ENCODE results near the gene CPM.

The CPM gene

DNA sequence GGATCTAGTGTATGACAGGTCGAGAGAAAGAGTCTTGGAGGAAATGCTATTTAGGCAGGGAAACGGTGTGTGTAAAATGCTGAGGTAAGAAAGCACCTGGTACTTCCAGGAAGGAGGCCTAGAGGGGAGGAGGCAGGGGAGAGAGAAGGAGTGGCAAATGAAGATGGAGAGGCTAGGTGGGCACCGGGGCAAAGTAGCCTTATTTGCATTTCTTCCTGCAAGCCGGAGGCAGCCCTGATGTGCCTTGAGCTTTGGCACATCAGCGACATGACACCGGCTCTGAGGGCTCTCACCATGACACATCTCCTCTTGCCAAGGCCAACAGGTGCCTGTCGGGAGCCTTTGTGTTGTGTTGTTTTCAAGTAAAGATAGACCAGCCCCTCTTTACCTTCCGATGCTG, 61.6 kb downstream of the CPM start:
- Histone ChIP-seq H3F3A (ENCODE audit: insufficient read depth, low read length) (no peaks in the 10 kb centered on the region), H4K20me1 (ENCODE audit: insufficient read depth, low read length) (no peaks in the 10 kb centered on the region), H3K36me3 (replicated peaks; ENCODE audit: insufficient read depth, low read length) (no peaks in the 10 kb centered on the region), H3K9me2 (replicated peaks; ENCODE audit: insufficient read depth, low read length) (no peaks in the 10 kb centered on the region), H3K79me2 (ENCODE audit: low read length) (no peaks in the 10 kb centered on the region), H3K4me1 (ENCODE audit: low read length) (peaks cover 9% of the 10 kb centered on the region), H3K4me2 (ENCODE audit: low read depth, low read length) (peak overlapping the region; percentile 2; the same call in 1 of the 2 replicates), H3K27ac (ENCODE audit: low read length) (no peak overlapping the region), H3K4me3 (ENCODE audit: low read length) (no peak overlapping the region), H3K9ac (ENCODE audit: low read length) (no peak overlapping the region), H2AFZ (ENCODE audit: low read length) (peak overlapping the region; percentile 45), H3K9me3 (replicated peaks; ENCODE audit: insufficient read depth, low read length) (no peaks in the 10 kb centered on the region), H3K27me3 (replicated peaks; ENCODE audit: insufficient read depth, low read length) (no peaks in the 10 kb centered on the region)
- TF ChIP-seq, protein P1, sequence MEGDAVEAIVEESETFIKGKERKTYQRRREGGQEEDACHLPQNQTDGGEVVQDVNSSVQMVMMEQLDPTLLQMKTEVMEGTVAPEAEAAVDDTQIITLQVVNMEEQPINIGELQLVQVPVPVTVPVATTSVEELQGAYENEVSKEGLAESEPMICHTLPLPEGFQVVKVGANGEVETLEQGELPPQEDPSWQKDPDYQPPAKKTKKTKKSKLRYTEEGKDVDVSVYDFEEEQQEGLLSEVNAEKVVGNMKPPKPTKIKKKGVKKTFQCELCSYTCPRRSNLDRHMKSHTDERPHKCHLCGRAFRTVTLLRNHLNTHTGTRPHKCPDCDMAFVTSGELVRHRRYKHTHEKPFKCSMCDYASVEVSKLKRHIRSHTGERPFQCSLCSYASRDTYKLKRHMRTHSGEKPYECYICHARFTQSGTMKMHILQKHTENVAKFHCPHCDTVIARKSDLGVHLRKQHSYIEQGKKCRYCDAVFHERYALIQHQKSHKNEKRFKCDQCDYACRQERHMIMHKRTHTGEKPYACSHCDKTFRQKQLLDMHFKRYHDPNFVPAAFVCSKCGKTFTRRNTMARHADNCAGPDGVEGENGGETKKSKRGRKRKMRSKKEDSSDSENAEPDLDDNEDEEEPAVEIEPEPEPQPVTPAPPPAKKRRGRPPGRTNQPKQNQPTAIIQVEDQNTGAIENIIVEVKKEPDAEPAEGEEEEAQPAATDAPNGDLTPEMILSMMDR (IDR thresholded peaks at IDR 0.05; ENCODE audit: low read length): no peak
- no peak for TF ChIP-seq EZH2 (optimal IDR thresholded peaks at IDR 0.05; ENCODE audit: low read depth, low read length)
- no peak for TF ChIP-seq EZH2phosphoT487 (IDR thresholded peaks at IDR 0.05; ENCODE audit: low read length)
- DNase-seq: no peak

DNA sequence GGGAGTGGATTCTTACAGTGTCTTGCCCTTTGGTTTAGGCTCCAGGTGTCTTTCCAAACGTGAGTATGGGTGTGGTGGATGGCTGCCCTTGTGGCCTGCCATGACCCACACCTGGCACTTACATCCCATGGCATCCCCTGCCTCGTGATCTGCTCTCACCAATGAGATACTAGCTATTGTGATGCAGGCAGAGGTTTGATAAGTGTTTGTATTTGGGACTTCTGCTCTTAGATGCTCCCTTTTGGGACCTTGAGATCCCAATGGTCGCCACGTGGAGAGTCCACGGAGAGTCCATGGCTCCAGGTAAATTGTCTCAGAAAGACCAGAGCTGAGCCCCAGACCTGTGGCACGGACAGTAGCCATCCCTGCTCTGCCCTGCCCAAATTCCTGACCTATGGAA, 62.5 kb downstream of the CPM start:
- TF ChIP-seq EZH2 (optimal IDR thresholded peaks at IDR 0.05; ENCODE audit: low read depth, low read length) (no peak), EZH2phosphoT487 (IDR thresholded peaks at IDR 0.05; ENCODE audit: low read length) (no peak)
- TF ChIP-seq, protein P1 (IDR thresholded peaks at IDR 0.05; ENCODE audit: low read length): no peak

DNA sequence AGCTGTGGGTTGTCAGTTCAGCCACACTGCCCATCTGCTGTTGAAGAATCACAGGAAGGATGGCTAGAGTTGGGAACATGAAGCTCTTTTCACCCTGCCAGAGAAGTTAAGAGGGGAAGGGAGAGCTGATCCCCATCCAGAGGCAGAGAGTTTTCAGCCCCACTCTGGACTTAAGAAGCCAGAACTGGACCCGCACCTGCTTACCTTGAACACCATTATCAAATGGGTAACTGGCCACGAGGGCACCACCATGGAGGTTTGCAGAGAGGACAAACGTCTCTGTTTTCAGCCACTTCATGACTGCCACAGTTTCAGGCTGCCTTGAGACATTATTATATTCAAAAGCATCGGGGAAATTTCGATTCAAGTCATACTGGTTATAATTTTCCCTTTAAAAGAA, 63.0 kb downstream of the CPM start:
- H3K4me2 ChIP-seq (ENCODE audit: low read depth, low read length): no peak overlapping the region
- H4K20me1 ChIP-seq (ENCODE audit: insufficient read depth, low read length): no peaks in the 10 kb centered on the region
- H2AFZ ChIP-seq (ENCODE audit: low read length): no peak overlapping the region
- no peaks in the 10 kb centered on the region for H3F3A ChIP-seq (ENCODE audit: insufficient read depth, low read length)
- H3K9ac ChIP-seq (ENCODE audit: low read length): no peak overlapping the region
- H3K9me2 ChIP-seq (replicated peaks; ENCODE audit: insufficient read depth, low read length): no peaks in the 10 kb centered on the region
- no peak overlapping the region for H3K27ac ChIP-seq (ENCODE audit: low read length)
- peaks cover 9% of the 10 kb centered on the region for H3K4me1 ChIP-seq (ENCODE audit: low read length)
- no peaks in the 10 kb centered on the region for H3K9me3 ChIP-seq (replicated peaks; ENCODE audit: insufficient read depth, low read length)
- no peaks in the 10 kb centered on the region for H3K79me2 ChIP-seq (ENCODE audit: low read length)
- TF ChIP-seq, protein P1 (IDR thresholded peaks at IDR 0.05; ENCODE audit: low read length): no peak
- TF ChIP-seq EZH2phosphoT487 (IDR thresholded peaks at IDR 0.05; ENCODE audit: low read length) (no peak), EZH2 (optimal IDR thresholded peaks at IDR 0.05; ENCODE audit: low read depth, low read length) (no peak)
- H3K36me3 ChIP-seq (replicated peaks; ENCODE audit: insufficient read depth, low read length): no peaks in the 10 kb centered on the region
- H3K27me3 ChIP-seq (replicated peaks; ENCODE audit: insufficient read depth, low read length): no peaks in the 10 kb centered on the region
- no peak for DNase-seq
- H3K4me3 ChIP-seq (ENCODE audit: low read length): no peak overlapping the region

More for the DNA sequence above, 62.5 kb downstream of the CPM start:
- Histone ChIP-seq H3K9me3 (replicated peaks; ENCODE audit: insufficient read depth, low read length) (no peaks in the 10 kb centered on the region), H2AFZ (ENCODE audit: low read length) (no peak overlapping the region), H3K27ac (ENCODE audit: low read length) (no peak overlapping the region), H3K4me2 (ENCODE audit: low read depth, low read length) (no peak overlapping the region), H3K36me3 (replicated peaks; ENCODE audit: insufficient read depth, low read length) (no peaks in the 10 kb centered on the region), H3F3A (ENCODE audit: insufficient read depth, low read length) (no peaks in the 10 kb centered on the region), H3K4me1 (ENCODE audit: low read length) (peaks cover 9% of the 10 kb centered on the region), H3K27me3 (replicated peaks; ENCODE audit: insufficient read depth, low read length) (no peaks in the 10 kb centered on the region), H3K9me2 (replicated peaks; ENCODE audit: insufficient read depth, low read length) (no peaks in the 10 kb centered on the region), H3K4me3 (ENCODE audit: low read length) (no peak overlapping the region), H3K79me2 (ENCODE audit: low read length) (no peaks in the 10 kb centered on the region), H4K20me1 (ENCODE audit: insufficient read depth, low read length) (no peaks in the 10 kb centered on the region), H3K9ac (ENCODE audit: low read length) (no peak overlapping the region)
- DNase-seq: peak; percentile 1

All from MM.1S (cell line).